SHP77 treated with DMSO at 0.1 percent for 48 hours (cell line): ENCODE data around the gene CRACDL.

Source experiments
- DNase-seq: peaks from one replicate; lab custom pipeline; 2025; lab: John Stamatoyannopoulos, UW

CRACDL gene

GRCh38 chr2:98803405-98804264 lies 132.4 kb downstream of the CRACDL start:
- DNase-seq = no peak

DNA sequence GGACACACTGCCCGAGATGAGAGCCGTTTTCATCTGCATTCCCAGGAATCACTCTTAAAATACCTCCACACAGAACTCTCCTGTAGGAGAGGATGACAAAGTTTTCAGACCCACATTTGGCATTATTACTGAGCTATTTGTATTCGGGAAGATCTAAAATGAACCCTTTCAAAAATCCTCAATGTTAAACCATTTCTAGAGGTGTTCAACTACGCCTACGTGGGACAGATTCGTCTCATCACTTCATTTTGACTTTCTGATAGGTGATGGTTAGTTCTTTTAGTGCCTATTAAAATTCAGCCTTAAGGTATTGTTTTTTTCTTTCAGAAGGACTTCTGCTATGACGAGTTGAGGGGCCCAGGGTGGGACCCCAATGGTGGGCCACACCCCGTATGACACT lies 133.7 kb downstream of the CRACDL start:
- DNase-seq = no peak

DNA sequence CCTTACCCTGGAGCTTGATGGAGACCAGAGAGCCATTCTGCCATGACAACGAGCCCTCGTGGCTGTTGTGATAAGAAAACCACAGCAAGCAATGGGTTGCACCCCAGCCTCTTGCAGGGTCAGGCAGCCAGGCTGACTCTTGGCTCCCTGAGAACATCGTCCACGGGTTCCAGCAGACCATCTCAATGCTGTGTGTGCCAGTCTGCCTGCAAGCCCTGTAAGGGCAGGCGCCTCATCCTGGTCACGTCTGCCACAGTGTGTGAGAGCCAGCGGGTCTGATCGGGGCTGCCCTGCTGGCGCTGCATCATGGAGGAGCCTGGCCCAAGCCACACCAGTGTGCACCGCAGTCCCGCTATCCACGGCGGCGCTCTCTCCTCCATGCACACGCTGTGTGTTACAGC lies 134.1 kb downstream of the CRACDL start:
- no peak for DNase-seq

DNA sequence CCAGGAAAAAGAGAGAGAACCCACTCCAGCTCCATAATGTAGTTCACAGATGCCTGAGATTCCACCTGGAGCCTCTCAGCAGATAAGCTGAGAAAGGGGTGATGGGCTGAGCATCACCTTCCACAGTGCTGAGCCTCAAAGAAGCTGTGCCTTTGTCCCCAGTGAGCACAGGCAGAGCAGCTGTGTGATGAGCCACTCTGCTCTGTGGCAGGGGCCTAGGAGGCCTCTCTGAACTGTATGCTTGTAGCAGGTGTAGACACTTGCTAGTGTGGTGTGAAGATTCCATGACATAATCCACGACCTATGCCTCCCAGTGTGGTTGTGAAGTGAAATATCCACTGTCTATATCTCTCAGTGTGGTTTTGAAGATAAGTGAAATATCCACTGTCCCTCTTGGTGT lies 134.7 kb downstream of the CRACDL start:
- DNase-seq = no peak

DNA sequence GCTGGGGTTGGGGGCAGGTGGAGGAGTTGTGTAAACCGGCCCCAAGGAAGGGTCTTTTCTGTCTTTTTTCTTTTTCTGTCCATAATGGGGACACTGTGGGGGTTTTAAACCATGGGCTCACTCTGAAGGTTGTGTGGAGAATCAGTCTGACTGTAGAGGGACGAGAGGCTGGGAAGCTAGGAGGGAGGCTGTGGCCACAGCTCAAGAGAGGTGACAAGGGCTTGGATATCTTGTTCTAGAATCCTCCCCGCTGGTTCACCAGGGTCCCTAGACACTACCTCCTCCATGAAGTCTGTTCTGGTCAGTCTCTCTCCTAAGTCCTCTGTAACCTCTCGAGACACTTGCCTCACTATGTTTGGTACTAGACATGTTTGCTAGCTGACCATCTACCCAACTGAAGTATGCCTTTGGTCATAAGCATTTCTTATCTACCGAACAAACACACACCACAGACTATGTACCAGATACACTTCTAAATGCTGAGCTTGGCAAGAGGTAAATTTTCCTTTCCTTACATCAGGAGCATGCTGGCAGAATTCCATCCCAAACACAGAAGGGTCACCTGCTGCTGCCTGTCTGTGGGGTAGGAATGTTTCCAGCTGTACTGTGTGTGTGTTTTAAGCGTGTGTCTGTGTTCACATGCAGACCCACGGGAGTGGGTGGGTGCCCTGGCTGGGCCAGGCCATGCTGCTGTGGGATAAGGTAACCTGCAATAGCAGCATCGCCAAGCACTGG lies 135.5 kb downstream of the CRACDL start:
- no peak for DNase-seq

- DNase-seq = no peak
Measured at GRCh38 chr2:98799375-98800329, 136.4 kb downstream of the CRACDL start.

- DNase-seq = no peak
Measured at GRCh38 chr2:98796775-98797544, 139.1 kb downstream of the CRACDL start.

- DNase-seq = no peak
Measured at GRCh38 chr2:98795891-98796676, 139.9 kb downstream of the CRACDL start.

- no peak for DNase-seq
Measured at GRCh38 chr2:98793897-98794830, 141.9 kb downstream of the CRACDL start.

DNA sequence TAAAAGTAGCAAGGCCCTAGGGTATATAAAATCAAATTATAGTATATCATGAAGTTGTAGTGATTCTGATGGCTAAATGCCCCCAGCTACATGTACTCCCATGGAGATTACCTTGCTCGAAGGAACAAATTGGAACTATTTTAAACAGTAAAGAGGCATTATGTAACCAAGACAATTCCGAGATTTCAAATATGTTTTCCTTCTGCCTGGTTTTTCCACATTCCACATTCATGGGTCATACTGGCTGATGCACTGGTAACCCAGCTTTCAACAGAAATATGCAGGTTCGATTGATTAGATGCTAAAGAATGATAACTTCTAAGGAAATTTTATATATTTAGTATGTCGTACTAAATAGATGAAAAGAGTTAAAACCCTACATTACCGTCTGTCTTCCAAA lies 142.8 kb downstream of the CRACDL start:
- DNase-seq = no peak

DNA sequence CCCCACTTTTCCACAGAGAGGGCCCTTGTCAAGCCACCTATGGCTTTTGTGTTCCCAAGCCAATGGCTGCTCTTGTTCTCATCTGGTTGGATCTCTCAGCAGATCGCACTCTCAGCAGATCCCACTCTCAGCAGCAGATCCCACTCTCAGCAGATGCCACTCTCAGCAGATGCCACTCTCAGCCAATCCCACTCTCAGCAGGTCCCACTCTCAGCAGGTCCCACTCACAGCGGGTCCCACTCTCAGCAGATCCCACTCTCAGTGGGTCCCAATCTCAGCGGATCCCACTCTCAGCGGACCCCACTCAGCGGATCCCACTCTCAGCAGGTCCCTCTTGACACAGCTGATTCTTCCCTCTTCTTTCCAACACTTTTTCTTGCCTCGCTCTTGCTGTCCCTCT lies 145.8 kb downstream of the CRACDL start:
- DNase-seq = no peak

GRCh38 chr2:98787700-98788099 lies 148.3 kb downstream of the CRACDL start:
- DNase-seq = no peak

DNA sequence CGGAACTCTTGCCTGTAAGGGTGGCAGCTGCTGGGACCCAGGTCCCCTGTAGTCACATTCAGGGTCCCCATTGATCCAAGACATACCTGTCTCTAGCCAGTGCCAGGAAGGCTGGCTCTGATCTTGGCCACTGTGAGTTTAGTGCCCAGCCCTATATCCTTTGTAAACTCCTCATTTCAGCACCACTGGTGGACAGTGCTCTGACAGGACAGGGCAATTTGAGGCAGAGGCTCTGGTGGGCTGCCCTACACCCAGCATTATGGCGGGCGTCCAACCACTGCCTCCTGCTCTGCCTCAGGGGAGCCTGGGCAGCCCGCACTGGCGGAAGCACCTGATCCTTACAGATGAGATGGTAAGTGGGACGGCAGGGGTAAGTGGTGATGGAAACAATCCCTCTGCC lies 149.8 kb downstream of the CRACDL start:
- DNase-seq = no peak

- DNase-seq = no peak
Measured at GRCh38 chr2:98782570-98782969, 153.5 kb downstream of the CRACDL start.

DNA sequence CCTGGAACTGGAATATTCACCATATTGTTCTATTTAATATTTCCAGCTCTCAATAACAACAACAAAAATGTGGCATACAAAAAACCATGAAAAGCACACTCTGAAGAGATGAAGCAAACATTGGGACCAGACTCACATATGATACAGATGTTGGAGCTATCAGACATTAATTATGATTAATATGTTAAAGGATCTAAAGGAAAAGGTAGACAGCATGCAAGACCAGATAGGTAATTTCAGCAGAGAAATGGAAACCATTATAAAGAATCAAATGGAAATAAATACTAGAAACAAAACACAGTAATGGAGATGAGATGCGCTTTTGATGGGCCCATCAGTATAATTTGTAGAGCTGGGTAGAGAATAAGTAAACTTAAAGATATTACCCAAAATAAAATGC lies 154.2 kb downstream of the CRACDL start:
- no peak for DNase-seq

DNA sequence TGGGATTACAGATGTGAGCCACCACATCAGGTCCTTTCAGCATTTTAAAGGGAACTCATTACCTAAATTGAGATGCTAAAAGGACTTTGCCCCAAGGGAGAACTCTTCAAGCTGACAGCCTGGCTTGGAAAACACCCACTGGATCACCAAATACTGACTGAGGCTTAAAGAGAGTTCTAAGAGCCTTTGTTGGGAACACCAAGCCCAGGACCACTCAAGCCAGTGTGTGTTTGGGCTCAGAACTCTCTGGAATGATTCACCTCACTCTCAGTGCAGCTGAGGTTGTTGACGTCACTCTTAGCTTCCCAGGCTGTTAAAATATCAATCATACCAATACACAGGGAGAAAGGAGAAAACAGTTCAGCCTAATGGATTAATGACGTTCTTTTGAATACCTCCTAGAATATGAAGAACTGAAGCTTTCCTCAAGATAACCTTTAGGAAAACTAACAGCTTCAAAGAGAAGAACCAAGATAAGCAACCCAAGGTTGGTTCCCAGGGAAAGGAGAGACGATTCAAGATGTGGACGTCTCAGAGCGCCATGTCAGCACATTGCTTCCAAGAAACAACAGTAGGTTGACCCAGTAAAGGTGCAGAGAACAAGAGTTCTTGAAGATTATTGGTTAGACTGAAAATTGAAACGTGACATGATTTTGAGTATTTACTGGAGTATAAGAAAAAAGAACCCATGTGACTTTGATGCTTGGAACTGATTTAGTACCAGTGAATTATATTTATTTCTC lies 157.1 kb downstream of the CRACDL start:
- DNase-seq = no peak

DNA sequence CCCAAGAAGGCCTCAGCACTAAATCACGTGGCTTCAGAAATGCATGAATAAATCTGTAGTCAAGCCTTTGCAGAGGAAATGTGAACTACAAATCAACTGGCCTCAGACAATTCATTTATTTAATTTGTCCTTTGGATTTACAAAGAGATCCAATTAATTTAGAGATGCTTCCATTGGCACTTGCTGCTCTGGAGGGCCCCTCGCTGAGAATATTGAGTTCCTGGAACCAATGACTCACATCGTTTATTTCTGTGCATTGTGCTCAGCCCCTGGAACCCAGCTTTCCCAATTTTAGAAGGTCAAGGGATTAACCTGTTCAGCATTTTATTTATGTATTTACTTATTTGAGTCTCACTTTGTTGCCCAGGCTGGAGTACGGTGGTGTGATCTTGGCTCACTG lies 157.9 kb downstream of the CRACDL start:
- DNase-seq = no peak

GRCh38 chr2:98777710-98778109 lies 158.3 kb downstream of the CRACDL start:
- no peak for DNase-seq

DNA sequence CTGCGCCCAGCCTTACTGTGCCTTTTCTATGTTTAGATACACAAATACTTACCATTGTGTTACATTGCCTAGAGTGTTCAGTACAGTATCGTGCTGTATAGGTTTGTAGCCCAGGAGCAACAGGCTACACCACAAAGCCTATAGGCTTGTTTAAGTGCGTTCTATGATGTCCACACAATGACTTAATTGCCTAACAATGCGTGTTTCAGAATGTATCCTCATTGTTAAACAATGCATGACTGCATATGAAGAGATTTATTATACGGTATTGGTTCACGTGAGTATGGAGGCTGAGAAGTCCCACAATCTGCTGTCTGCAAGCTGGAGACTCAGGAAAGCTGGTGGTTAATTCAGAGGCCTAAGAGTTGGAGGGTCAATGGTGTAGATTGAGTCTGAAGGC lies 158.9 kb downstream of the CRACDL start:
- no peak for DNase-seq
